LNCAP (cell line): ENCODE data around the gene LIMK2.

ENCODE experiments used
- TF ChIP-seq, protein P1 (sequence below): fragments of 450-650 bp; IDR thresholded peaks from 2 replicates; pipeline ENCODE4 v1.5.1; 2017; ENCODE audit warnings: mild to moderate bottlenecking

Gene LIMK2

GRCh38 chr22:31246687-31247086 lies 34.6 kb downstream of the LIMK2 start:
- TF ChIP-seq, protein P1, sequence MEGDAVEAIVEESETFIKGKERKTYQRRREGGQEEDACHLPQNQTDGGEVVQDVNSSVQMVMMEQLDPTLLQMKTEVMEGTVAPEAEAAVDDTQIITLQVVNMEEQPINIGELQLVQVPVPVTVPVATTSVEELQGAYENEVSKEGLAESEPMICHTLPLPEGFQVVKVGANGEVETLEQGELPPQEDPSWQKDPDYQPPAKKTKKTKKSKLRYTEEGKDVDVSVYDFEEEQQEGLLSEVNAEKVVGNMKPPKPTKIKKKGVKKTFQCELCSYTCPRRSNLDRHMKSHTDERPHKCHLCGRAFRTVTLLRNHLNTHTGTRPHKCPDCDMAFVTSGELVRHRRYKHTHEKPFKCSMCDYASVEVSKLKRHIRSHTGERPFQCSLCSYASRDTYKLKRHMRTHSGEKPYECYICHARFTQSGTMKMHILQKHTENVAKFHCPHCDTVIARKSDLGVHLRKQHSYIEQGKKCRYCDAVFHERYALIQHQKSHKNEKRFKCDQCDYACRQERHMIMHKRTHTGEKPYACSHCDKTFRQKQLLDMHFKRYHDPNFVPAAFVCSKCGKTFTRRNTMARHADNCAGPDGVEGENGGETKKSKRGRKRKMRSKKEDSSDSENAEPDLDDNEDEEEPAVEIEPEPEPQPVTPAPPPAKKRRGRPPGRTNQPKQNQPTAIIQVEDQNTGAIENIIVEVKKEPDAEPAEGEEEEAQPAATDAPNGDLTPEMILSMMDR: no peak

DNA sequence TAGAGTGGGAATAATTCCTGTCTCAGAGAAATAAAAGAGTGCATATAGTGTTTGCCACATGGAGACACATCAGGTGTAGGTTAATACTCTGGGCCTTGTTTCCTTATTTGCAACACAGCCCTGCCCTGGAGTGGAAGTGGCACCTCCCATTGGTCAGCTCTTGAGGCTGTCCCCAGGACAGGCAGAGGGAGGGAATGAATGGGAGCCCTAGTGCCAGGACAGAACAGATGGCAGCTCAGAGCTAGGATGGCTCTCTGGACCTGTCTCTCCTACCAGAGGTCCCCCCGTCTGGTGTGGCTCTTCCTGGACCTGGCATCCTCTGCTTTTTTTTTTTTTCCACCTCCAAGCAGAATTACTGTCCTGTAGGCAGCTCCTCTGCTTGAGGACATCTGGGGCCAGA lies 35.6 kb downstream of the LIMK2 start:
- TF ChIP-seq, protein P1: no peak

GRCh38 chr22:31248138-31248745 lies 36.1 kb downstream of the LIMK2 start:
- TF ChIP-seq, protein P1: no peak

DNA sequence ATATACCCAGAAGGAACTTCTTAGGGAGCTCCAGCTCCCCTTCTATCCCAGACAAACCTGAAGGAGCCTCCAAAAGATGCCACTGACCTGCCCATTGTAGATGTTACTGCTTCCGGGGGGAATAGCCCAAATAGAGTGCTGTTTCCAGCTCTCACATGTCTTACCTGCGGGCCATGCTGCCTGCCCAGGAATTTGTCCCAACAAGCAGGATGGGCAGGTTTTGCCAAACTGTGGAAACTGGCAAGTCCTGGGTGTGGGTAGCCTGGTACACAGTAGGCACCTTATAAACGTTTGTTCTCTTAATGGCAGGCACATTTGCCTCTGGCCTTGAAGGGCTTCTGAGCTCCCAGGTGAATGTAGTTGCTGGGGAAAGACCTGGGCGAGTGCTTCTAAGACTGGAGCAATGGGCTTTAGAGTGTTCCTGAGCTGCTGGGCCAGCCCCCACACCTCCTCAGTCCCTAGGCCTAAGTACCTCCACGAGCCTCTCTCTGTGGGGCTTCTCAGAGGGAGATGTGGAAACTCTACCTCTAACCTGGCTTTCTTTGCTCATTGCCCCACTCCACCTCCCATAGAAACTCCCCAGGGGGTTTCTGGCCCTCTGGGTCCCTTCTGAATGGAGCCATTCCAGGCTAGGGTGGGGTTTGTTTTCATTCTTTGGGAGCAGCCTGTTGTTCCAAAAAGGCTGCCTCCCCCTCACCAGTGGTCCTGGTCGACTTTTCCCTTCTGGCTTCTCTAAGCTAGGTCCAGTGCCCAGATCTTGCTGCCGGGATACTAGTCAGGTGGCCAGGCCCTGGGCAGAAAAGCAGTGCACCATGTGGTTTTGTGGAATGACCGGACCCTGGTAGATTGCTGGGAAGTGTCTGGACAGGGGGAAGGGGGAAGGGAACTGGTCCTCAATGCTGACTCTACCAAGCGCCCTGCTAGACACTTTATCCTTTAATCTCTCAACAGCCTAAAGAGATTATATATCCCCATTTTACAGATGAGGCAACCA lies 37.2 kb downstream of the LIMK2 start:
- TF ChIP-seq, protein P1: no peak

- TF ChIP-seq, protein P1: no peak
Measured at GRCh38 chr22:31250740-31251600, 38.9 kb downstream of the LIMK2 start.

DNA sequence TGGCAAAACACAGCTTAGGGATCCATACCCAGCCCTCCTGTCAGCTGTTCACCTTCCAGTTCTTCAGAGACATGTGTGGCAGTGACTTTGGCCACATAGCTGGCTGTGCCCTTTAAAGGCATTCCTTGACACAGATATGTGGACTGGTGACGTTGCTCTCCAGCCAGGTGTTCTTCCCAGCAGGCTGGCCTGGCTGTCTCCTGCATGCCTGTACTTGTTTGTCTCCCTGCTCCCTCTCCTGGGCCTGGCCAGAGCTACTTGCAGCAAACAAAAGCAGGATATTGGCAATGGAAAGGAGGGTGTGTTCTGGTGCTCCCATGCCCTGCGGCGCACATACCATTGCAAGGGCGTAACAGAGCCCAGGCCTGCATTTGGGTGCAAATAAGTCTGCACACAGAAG lies 41.9 kb downstream of the LIMK2 start:
- TF ChIP-seq, protein P1: no peak; the same call in 1 of the 2 replicates

- TF ChIP-seq, protein P1: no peak
Measured at GRCh38 chr22:31259798-31260473, 47.8 kb downstream of the LIMK2 start.
